Upper lobe of left lung (tissue), 4 donors: Measurements from ENCODE around the gene NUMA1.

Experiments
- CTCF ChIP-seq, 6 experiments: fragments of 450-650 bp in 4 of 6; fragments of 200-600 bp in 2 of 6; sonication (generic) in 2 of 6; IDR thresholded peaks; one replicate each; pipeline ENCODE4 v1.5.1; 2016 to 2019; ENCODE audit warnings: antibody characterized with exemption in 6 of 6
- POLR2A ChIP-seq, 4 donors: fragments of 450-650 bp; IDR thresholded peaks; one replicate each; pipeline ENCODE4 v1.5.1; 2016 to 2017; ENCODE audit warnings: antibody characterized with exemption in 4 of 4, mild to moderate bottlenecking in 2 of 4

- TF ChIP-seq CTCF (IDR thresholded peaks at IDR 0.05) = no peak
- no peak for TF ChIP-seq POLR2A (IDR thresholded peaks at IDR 0.05)
Measured at GRCh38 chr11:72081184-72081644, 872 bp upstream of the NUMA1 start.
